ENCODE measurements around the gene WHRN.

Gene WHRN

GRCh38 chr9:114390952-114391351 lies 114.3 kb downstream of the WHRN start:
- Histone ChIP-seq H3K4me3 (no peak overlapping the region), H3K36me3 (replicated peaks) (no peaks in the 10 kb centered on the region; the same call in 1 of the 2 replicates), H3K9me3 (no peaks in the 10 kb centered on the region), H3K4me1 (no peaks in the 10 kb centered on the region), H3K27me3 (ENCODE audit: low read depth) (no peaks in the 10 kb centered on the region)
- no peak for DNase-seq (ENCODE audit: low spot score in 2 of 2)
- in situ Hi-C loops (cut with MboI; ENCODE audit: low sequenced_read_pairs): no loop called here

GRCh38 chr9:114389612-114390368 lies 115.5 kb downstream of the WHRN start:
- no peaks in the 10 kb centered on the region for H3K27me3 ChIP-seq (ENCODE audit: low read depth)
- no peaks in the 10 kb centered on the region for H3K4me1 ChIP-seq
- DNase-seq (ENCODE audit: low spot score in 2 of 2): no peak
- H3K4me3 ChIP-seq: no peak overlapping the region
- no peaks in the 10 kb centered on the region; the same call in 1 of the 2 replicates for H3K36me3 ChIP-seq (replicated peaks)
- in situ Hi-C loops (cut with MboI; ENCODE audit: low sequenced_read_pairs): no loop called here
- no peaks in the 10 kb centered on the region for H3K9me3 ChIP-seq

DNA sequence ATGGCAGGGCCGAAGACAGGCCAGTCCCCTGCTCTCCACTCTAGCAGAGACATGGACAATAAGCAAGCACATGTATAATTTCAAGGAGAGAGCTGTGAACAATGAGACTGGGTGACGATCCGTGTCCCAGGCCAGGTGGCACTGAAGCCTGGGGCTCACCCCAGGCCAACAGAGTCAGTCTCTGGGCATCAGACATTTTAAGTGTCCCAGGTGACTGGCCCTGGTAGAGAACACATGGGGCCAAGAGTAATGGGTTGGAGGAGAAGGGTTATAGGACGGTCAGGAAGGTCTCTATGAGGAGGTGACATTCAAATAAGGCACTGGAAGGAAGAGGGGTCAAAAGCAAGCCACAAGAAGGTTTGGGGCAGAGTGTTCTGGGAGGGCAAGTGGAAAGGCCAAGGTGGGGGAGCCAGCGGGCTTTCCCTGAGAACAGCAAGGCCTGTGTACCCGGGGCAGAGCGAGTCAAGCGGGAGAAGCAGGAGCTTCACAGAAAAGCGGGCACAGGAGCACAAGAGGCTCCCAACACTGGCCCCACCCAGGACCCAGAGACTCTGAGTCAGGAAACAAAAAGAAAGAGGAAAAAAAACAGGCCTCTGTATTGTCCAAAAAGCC lies 116.4 kb downstream of the WHRN start:
- H3K4me3 ChIP-seq: no peak overlapping the region
- DNase-seq (ENCODE audit: low spot score in 2 of 2): no peak
- peaks cover 4% of the 10 kb centered on the region for H3K36me3 ChIP-seq (replicated peaks)
- no peaks in the 10 kb centered on the region for H3K4me1 ChIP-seq
- no peaks in the 10 kb centered on the region for H3K27me3 ChIP-seq (ENCODE audit: low read depth)
- in situ Hi-C loops (cut with MboI; ENCODE audit: low sequenced_read_pairs): no loop called here
- no peaks in the 10 kb centered on the region for H3K9me3 ChIP-seq

DNA sequence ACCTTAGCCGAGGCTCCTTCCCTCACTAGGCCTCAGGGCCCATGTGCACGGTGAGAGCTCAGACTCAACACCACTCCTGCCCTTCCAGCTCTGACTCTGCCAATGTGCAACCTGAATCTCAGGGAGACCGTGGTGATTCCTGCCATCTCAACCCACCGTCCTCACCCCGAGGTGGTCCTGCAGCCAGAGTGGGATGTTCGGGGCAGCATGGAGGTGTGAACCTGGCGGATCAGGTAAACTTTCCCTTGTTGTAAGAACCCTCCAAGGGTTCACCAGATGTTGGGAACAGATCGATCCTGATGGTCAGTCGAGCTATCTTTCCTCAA lies 117.0 kb downstream of the WHRN start:
- Histone ChIP-seq H3K36me3 (replicated peaks) (peaks cover 4% of the 10 kb centered on the region), H3K27me3 (ENCODE audit: low read depth) (no peaks in the 10 kb centered on the region), H3K9me3 (no peaks in the 10 kb centered on the region), H3K4me1 (no peaks in the 10 kb centered on the region), H3K4me3 (no peak overlapping the region)
- no peak for DNase-seq (ENCODE audit: low spot score in 2 of 2)
- in situ Hi-C loops (cut with MboI; ENCODE audit: low sequenced_read_pairs): no loop called here

DNA sequence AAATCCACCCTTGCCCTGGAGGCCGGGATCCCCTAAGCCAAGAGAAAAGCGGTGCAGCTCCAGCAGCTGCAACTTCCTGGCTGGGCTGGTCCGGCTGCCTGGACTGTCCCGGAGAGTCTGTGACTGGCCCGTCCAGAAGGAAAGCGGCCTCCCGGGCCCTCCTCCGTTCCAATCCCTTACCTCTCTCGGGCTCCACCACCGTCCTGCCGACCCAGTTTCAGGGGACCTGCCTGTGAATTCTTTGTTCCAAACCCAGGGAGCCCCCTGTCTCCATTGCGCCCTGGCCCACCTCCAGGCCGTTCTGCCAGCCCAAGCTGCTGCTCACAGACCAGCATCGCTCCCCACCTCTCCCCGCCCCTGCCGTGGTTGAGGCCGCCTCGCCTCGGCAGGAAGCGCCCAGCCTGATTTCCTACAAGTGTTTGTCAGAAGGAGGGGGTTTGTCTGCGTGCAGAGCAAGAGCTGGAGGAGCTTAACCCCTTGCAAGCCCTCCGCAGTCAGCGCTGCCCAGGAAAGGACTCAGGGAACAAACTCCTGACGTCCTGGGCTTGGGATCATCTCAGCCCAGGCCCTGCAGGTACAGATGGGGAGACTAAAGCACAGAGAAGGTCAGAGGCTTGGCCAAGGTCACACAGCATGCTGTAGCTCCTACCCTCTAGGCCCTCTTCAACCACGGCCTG lies 117.5 kb downstream of the WHRN start, which contains the start of gene AKNA:
Gene AKNA (minus strand): TSS at position 303 of the 677 bp plus-strand sequence. CDS start 6,649 bp downstream, outside the sequence.
- Histone ChIP-seq H3K9me3 (no peaks in the 10 kb centered on the region), H3K27me3 (ENCODE audit: low read depth) (no peaks in the 10 kb centered on the region), H3K4me1 (no peaks in the 10 kb centered on the region), H3K36me3 (replicated peaks) (peaks cover 4% of the 10 kb centered on the region), H3K4me3 (no peak within 1 kb of the TSS)
- no peak for DNase-seq (ENCODE audit: low spot score in 2 of 2)
- in situ Hi-C loops (cut with MboI; ENCODE audit: low sequenced_read_pairs): no loop called here

GRCh38 chr9:114386886-114387679 lies 118.2 kb downstream of the WHRN start:
- Histone ChIP-seq H3K36me3 (replicated peaks) (peaks cover 4% of the 10 kb centered on the region), H3K27me3 (ENCODE audit: low read depth) (no peaks in the 10 kb centered on the region), H3K4me3 (no peak overlapping the region), H3K9me3 (no peaks in the 10 kb centered on the region), H3K4me1 (no peaks in the 10 kb centered on the region)
- no peak for DNase-seq (ENCODE audit: low spot score in 2 of 2)
- in situ Hi-C loops (cut with MboI; ENCODE audit: low sequenced_read_pairs): no loop called here

GRCh38 chr9:114386361-114386885 lies 118.8 kb downstream of the WHRN start:
- Histone ChIP-seq H3K4me3 (no peak overlapping the region), H3K9me3 (no peaks in the 10 kb centered on the region), H3K4me1 (no peaks in the 10 kb centered on the region), H3K36me3 (replicated peaks) (peaks cover 4% of the 10 kb centered on the region), H3K27me3 (ENCODE audit: low read depth) (no peaks in the 10 kb centered on the region)
- DNase-seq (ENCODE audit: low spot score in 2 of 2): no peak
- in situ Hi-C loops (cut with MboI; ENCODE audit: low sequenced_read_pairs): no loop called here

GRCh38 chr9:114385397-114386181 lies 119.7 kb downstream of the WHRN start:
- Histone ChIP-seq H3K36me3 (replicated peaks) (peaks cover 4% of the 10 kb centered on the region), H3K4me3 (no peak overlapping the region), H3K27me3 (ENCODE audit: low read depth) (no peaks in the 10 kb centered on the region), H3K4me1 (no peaks in the 10 kb centered on the region), H3K9me3 (no peaks in the 10 kb centered on the region)
- DNase-seq (ENCODE audit: low spot score in 2 of 2): no peak
- in situ Hi-C loops (cut with MboI; ENCODE audit: low sequenced_read_pairs): no loop called here

GRCh38 chr9:114384836-114385396 lies 120.4 kb downstream of the WHRN start:
- in situ Hi-C loops (cut with MboI; ENCODE audit: low sequenced_read_pairs): no loop called here

DNA sequence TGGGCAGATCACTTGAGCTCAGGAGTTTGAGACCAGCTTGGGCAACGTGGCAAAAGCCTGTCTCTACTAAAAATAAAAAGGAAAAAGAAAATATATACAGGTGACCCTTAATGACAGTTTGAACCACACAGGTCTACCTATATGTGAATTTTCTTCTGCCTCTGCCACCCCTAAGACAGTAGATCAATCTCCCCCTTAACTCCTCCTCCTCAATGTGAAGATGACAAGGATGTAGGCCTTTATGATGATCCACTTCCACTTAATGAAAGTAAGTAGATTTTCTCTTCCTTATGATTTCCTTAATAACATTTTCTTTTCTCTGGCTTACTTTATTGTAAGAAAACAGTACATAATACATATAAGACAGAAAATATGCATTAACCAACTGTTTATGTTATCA lies 120.9 kb downstream of the WHRN start:
- Histone ChIP-seq H3K9me3 (no peaks in the 10 kb centered on the region), H3K27me3 (ENCODE audit: low read depth) (no peaks in the 10 kb centered on the region), H3K36me3 (replicated peaks) (peaks cover 4% of the 10 kb centered on the region), H3K4me1 (no peaks in the 10 kb centered on the region), H3K4me3 (no peak overlapping the region)
- in situ Hi-C loops (cut with MboI; ENCODE audit: low sequenced_read_pairs): no loop called here
- no peak for DNase-seq (ENCODE audit: low spot score in 2 of 2)

More at GRCh38 chr9:114384836-114385396, 120.4 kb downstream of the WHRN start:
- Histone ChIP-seq H3K27me3 (ENCODE audit: low read depth) (no peaks in the 10 kb centered on the region), H3K36me3 (replicated peaks) (peaks cover 4% of the 10 kb centered on the region), H3K4me1 (no peaks in the 10 kb centered on the region), H3K9me3 (no peaks in the 10 kb centered on the region), H3K4me3 (no peak overlapping the region)
- no peak for DNase-seq (ENCODE audit: low spot score in 2 of 2)

DNA sequence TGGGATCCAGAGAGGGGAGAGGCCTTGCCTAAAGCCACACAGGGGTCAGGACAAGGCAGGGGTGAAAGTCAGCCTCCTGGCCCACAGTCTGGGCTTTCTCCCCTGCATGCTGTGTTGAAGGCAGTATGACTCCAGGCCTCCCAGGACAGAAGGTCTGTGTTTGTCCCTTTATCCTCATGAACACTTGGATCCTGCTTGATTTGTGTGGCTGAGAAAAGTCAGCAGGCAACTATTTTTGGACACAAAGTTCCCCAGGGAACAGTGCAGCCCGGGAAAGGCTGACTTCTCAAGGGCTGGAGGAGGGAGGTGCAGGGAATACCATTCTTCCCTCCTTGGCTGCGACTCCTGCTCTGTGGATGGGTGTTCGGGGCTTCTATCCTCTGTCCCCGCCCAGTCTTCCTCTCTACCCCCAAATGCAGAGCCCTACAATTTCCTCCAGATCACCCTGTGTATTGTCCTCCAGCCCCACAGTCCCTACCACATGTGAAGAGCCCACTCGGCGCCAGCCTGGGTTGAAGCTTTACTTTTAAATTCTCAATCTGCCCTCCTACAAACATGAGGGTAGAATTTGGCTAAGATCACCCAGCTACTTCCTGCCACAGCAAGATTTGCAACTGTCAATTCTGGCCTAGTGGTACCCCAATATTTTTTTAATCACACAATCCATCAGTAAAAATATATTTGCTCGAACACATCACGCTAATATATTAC lies 121.6 kb downstream of the WHRN start:
- no peaks in the 10 kb centered on the region for H3K4me1 ChIP-seq
- in situ Hi-C loops (cut with MboI; ENCODE audit: low sequenced_read_pairs): no loop called here
- H3K27me3 ChIP-seq (ENCODE audit: low read depth): no peaks in the 10 kb centered on the region
- peaks cover 4% of the 10 kb centered on the region for H3K36me3 ChIP-seq (replicated peaks)
- no peaks in the 10 kb centered on the region for H3K9me3 ChIP-seq
- no peak for DNase-seq (ENCODE audit: low spot score in 2 of 2)
- no peak overlapping the region for H3K4me3 ChIP-seq

All from HAP-1 (cell line).